HepG2 (cell line): ENCODE measurements around the gene RELB. TPM values are rescaled to one million over a fixed set of nuclear protein-coding genes. Genes with fewer than 3 reads are reported as not detected.

Experiments used
- CHD2 ChIP-seq: IDR thresholded peaks from 2 replicates; pipeline ENCODE4 v1.6.1; 2011; ENCODE audit warnings: low read depth, low read length, improper control_type of control experiment
- ELF4 ChIP-seq: sonication (generic); formaldehyde crosslinking; IDR thresholded peaks from 2 replicates; pipeline ENCODE4 v1.5.0; 2020; ENCODE audit warnings: missing genetic modification reagents, mild to moderate bottlenecking, moderate library complexity, borderline replicate concordance
- ETV6 ChIP-seq: sonication (generic); formaldehyde crosslinking; conservative IDR thresholded peaks from 2 replicates; pipeline ENCODE4 v1.4.0; 2020; ENCODE audit warnings: missing genetic modification reagents
- IKZF5 ChIP-seq: IDR thresholded peaks from 2 replicates; pipeline ENCODE4 v1.6.1; 2018; ENCODE audit warnings: missing genetic modification reagents, mild to moderate bottlenecking, missing compliant biosample characterization
- JUND ChIP-seq: sonication (generic); formaldehyde crosslinking; IDR thresholded peaks from 2 replicates; pipeline ENCODE4 v1.8.0; 2022; ENCODE audit warnings: mild to moderate bottlenecking, missing genetic modification reagents
- KDM3A ChIP-seq: IDR thresholded peaks from 2 replicates; pipeline ENCODE4 v1.6.1; 2018; ENCODE audit warnings: low read depth, missing compliant biosample characterization
- MTA3 ChIP-seq: sonication (generic); formaldehyde crosslinking; IDR thresholded peaks from 2 replicates; pipeline ENCODE4 v1.4.0; 2020; ENCODE audit warnings: missing genetic modification reagents
- NCOA2 ChIP-seq: sonication (generic); formaldehyde crosslinking; IDR thresholded peaks from 2 replicates; pipeline ENCODE4 v1.8.0; 2022; ENCODE audit warnings: inconsistent platforms
- NR2F1 ChIP-seq, 2 experiments: fragments of 450-650 bp in 1 of 2; formaldehyde crosslinking in 1 of 2; IDR thresholded peaks; 2 replicates each; pipeline versions ENCODE4 v1.5.0 to v1.6.1; 2016 to 2020; ENCODE audit warnings: mild to moderate bottlenecking in 1 of 2, missing compliant biosample characterization in 1 of 2, missing genetic modification reagents in 1 of 2, moderate library complexity in 1 of 2
- PTBP1 ChIP-seq: fragments of 200-400 bp; formaldehyde crosslinking; IDR thresholded peaks from 2 replicates; pipeline ENCODE4 v1.6.1; 2018; ENCODE audit warnings: low read length, low read depth; ENCODE audit not compliant: poor library complexity, severe bottlenecking
- RFX1 ChIP-seq: fragments of 450-650 bp; IDR thresholded peaks from 2 replicates; pipeline ENCODE4 v1.6.1; 2017
- RXRA ChIP-seq: sonication (generic); formaldehyde crosslinking; IDR thresholded peaks from 2 replicates; pipeline ENCODE4 v1.5.1; 2020; ENCODE audit warnings: missing genetic modification reagents
- SRSF4 ChIP-seq: fragments of 200-400 bp; formaldehyde crosslinking; IDR thresholded peaks from one replicate; pipeline ENCODE4 v1.6.1; 2018; ENCODE audit warnings: mild to moderate bottlenecking, low read depth, low read length, moderate library complexity; ENCODE audit not compliant: poor library complexity, severe bottlenecking
- ZFP1 ChIP-seq: IDR thresholded peaks from 2 replicates; pipeline ENCODE4 v1.6.1; 2016
- ZGPAT ChIP-seq: IDR thresholded peaks from 2 replicates; pipeline ENCODE4 v1.6.1; 2016; ENCODE audit warnings: mild to moderate bottlenecking
- ZNF101 ChIP-seq: sonication (generic); formaldehyde crosslinking; IDR thresholded peaks from 2 replicates; pipeline ENCODE4 v1.4.0; 2020; ENCODE audit warnings: mild to moderate bottlenecking, low read depth, missing genetic modification reagents, borderline replicate concordance
- ZNF24 ChIP-seq: fragments of 450-650 bp; IDR thresholded peaks from 2 replicates; pipeline ENCODE4 v1.6.1; 2017; ENCODE audit warnings: antibody characterized with exemption, mild to moderate bottlenecking
- ZNF331 ChIP-seq: sonication (generic); formaldehyde crosslinking; IDR thresholded peaks from 2 replicates; pipeline ENCODE4 v1.4.0; 2020; ENCODE audit warnings: missing genetic modification reagents
- ZNF431 ChIP-seq: sonication (generic); formaldehyde crosslinking; IDR thresholded peaks from 2 replicates; pipeline ENCODE4 v1.9.0; 2022; ENCODE audit warnings: missing genetic modification reagents, low read depth, mild to moderate bottlenecking, borderline replicate concordance
- ZNF607 ChIP-seq: sonication (generic); formaldehyde crosslinking; IDR thresholded peaks from 2 replicates; pipeline ENCODE4 v1.5.1; 2020; ENCODE audit warnings: missing genetic modification reagents, mild to moderate bottlenecking, borderline replicate concordance
- ZNF703 ChIP-seq: sonication (generic); formaldehyde crosslinking; IDR thresholded peaks from 2 replicates; pipeline ENCODE4 v1.5.1; 2020; ENCODE audit warnings: missing genetic modification reagents, mild to moderate bottlenecking, moderate library complexity, borderline replicate concordance
- polyA plus RNA-seq, 8 experiments: library from polyadenylated mRNA; depleted of rRNA in 3 of 8; stranded (reverse) in 7 of 8; unstranded in 1 of 8; fragments of >200 nt; fragmentation: Illumina TruSeq in 4 of 8; extraction: Trizol in 4 of 8; gene quantifications; 2 replicates each; pipeline versions ENCODE4 v1.2.1 to v1.2.3, GENCODE V29; 2011 to 2016; ENCODE audit warnings: low read depth in 4 of 8, missing spikeins in 1 of 8, mixed read lengths in 1 of 8; ENCODE audit not compliant: insufficient read depth in 1 of 8
- total RNA-seq, 5 experiments: library from RNA; depleted of rRNA; stranded (reverse); fragments of >200 nt; fragmentation: Illumina TruSeq; extraction: Trizol; gene quantifications; 2 replicates each; pipeline ENCODE4 v1.2.3, GENCODE V29; 2016; ENCODE audit warnings: low read depth in 1 of 5
- TF ChIP-seq, protein P1 (sequence below): sonication (generic); formaldehyde crosslinking; IDR thresholded peaks from 2 replicates; pipeline ENCODE4 v1.5.0; 2020; ENCODE audit warnings: mild to moderate bottlenecking, missing genetic modification reagents
- TF ChIP-seq, protein P2 (sequence below): sonication (generic); formaldehyde crosslinking; IDR thresholded peaks from 2 replicates; pipeline ENCODE4 v1.4.0; 2020; ENCODE audit warnings: mild to moderate bottlenecking, missing genetic modification reagents
- TF ChIP-seq, protein P3 (sequence below): sonication (generic); formaldehyde crosslinking; IDR thresholded peaks from 2 replicates; pipeline ENCODE4 v1.8.0; 2022; ENCODE audit warnings: mild to moderate bottlenecking, missing genetic modification reagents, moderate library complexity

Gene RELB
- total and polyA plus RNA-seq, 2 of the 13 experiments (the other 11 are each of a cell fraction or from before 2014, with no cell fraction given) = 1.9 to 3.5 TPM

GRCh38 chr19:44954649-44955504, 46.4 kb upstream of the RELB start, which contains the start of gene CLPTM1 (continued):
- TF ChIP-seq ZNF431 (CRISPR knock-in tag) (peak; percentile 70; the same call in 1 of the 2 replicates), ZNF24 (no peak), ELF4 (no peak), CHD2 (peak; percentile 95), KDM3A (no peak), ZNF101 (CRISPR knock-in tag) (no peak; the same call in 1 of the 2 replicates), RXRA (CRISPR knock-in tag) (no peak), NCOA2 (no peak), ETV6 (CRISPR knock-in tag) (no peak), RFX1 (no peak), ZNF607 (CRISPR knock-in tag) (no peak), ZGPAT (CRISPR knock-in tag) (peak; percentile 66), ZNF703 (no peak), ZFP1 (no peak), NR2F1 (CRISPR knock-in tag; IDR thresholded peaks at IDR 0.05) (no peak), JUND (no peak), SRSF4 (no peak), PTBP1 (no peak), IKZF5 (peak; percentile 63; the same call in 1 of the 2 replicates), ZNF331 (no peak), MTA3 (CRISPR knock-in tag) (no peak)
- TF ChIP-seq, protein P1, sequence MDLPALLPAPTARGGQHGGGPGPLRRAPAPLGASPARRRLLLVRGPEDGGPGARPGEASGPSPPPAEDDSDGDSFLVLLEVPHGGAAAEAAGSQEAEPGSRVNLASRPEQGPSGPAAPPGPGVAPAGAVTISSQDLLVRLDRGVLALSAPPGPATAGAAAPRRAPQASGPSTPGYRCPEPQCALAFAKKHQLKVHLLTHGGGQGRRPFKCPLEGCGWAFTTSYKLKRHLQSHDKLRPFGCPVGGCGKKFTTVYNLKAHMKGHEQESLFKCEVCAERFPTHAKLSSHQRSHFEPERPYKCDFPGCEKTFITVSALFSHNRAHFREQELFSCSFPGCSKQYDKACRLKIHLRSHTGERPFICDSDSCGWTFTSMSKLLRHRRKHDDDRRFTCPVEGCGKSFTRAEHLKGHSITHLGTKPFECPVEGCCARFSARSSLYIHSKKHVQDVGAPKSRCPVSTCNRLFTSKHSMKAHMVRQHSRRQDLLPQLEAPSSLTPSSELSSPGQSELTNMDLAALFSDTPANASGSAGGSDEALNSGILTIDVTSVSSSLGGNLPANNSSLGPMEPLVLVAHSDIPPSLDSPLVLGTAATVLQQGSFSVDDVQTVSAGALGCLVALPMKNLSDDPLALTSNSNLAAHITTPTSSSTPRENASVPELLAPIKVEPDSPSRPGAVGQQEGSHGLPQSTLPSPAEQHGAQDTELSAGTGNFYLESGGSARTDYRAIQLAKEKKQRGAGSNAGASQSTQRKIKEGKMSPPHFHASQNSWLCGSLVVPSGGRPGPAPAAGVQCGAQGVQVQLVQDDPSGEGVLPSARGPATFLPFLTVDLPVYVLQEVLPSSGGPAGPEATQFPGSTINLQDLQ (CRISPR knock-in tag) = peak; percentile 78; the same call in 1 of the 2 replicates
- TF ChIP-seq, protein P2, sequence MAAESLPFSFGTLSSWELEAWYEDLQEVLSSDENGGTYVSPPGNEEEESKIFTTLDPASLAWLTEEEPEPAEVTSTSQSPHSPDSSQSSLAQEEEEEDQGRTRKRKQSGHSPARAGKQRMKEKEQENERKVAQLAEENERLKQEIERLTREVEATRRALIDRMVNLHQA (CRISPR knock-in tag) = no peak
- TF ChIP-seq, protein P3, sequence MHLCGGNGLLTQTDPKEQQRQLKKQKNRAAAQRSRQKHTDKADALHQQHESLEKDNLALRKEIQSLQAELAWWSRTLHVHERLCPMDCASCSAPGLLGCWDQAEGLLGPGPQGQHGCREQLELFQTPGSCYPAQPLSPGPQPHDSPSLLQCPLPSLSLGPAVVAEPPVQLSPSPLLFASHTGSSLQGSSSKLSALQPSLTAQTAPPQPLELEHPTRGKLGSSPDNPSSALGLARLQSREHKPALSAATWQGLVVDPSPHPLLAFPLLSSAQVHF (CRISPR knock-in tag) = no peak
